IPS-NIHi11 (cell line): ENCODE measurements around the gene KMO.
A peak's percentile ranks its signal among the peaks of the same experiment; 100 is the strongest.

Experiments used
- DNase-seq: peaks from one replicate; pipeline ENCODE4 v3.0.0; 2012; ENCODE audit warnings: mixed read lengths, low spot score

Gene KMO

GRCh38 chr1:241630005-241630404, 97.8 kb downstream of the KMO start:
- no peak for DNase-seq

- no peak for DNase-seq
Measured at GRCh38 chr1:241630476-241630875, 98.3 kb downstream of the KMO start.

GRCh38 chr1:241630899-241631298, 98.7 kb downstream of the KMO start:
- DNase-seq: no peak

GRCh38 chr1:241631674-241632073, 99.5 kb downstream of the KMO start:
- no peak for DNase-seq

- no peak for DNase-seq
Measured at GRCh38 chr1:241632987-241633386, 100.8 kb downstream of the KMO start.

GRCh38 chr1:241635556-241636152, 103.5 kb downstream of the KMO start:
- no peak for DNase-seq

GRCh38 chr1:241636291-241636690, 104.1 kb downstream of the KMO start:
- no peak for DNase-seq

- DNase-seq: no peak
Measured at GRCh38 chr1:241637046-241637590, 104.9 kb downstream of the KMO start.

- no peak for DNase-seq
Measured at GRCh38 chr1:241637604-241638003, 105.4 kb downstream of the KMO start.

GRCh38 chr1:241638099-241638682, 106.0 kb downstream of the KMO start:
- DNase-seq: no peak

GRCh38 chr1:241638909-241639622, 106.9 kb downstream of the KMO start:
- DNase-seq: no peak

GRCh38 chr1:241639623-241640148, 107.5 kb downstream of the KMO start:
- DNase-seq: peak; percentile 51

GRCh38 chr1:241640149-241640866, 108.1 kb downstream of the KMO start, which contains the start of the genes CHML and OPN3:
TSS of gene CHML (minus strand) at chr1:241640369. CDS start at chr1:241635766, 4,603 bp downstream.
TSS of gene OPN3 (minus strand) at chr1:241640369. CDS start at chr1:241640254, 115 bp downstream.
- DNase-seq: peak; percentile 97

- no peak for DNase-seq
Measured at GRCh38 chr1:241640867-241641622, 108.9 kb downstream of the KMO start.

- no peak for DNase-seq
Measured at GRCh38 chr1:241641773-241642592, 109.8 kb downstream of the KMO start.

GRCh38 chr1:241642593-241642944, 110.4 kb downstream of the KMO start:
- no peak for DNase-seq

- no peak for DNase-seq
Measured at GRCh38 chr1:241644259-241644658, 112.1 kb downstream of the KMO start.

- no peak for DNase-seq
Measured at GRCh38 chr1:241645199-241645598, 113.0 kb downstream of the KMO start.
